NB4 (cell line): Measurements from ENCODE around the gene IFNE.

Source experiments
- DNase-seq: peaks from one replicate; pipeline ENCODE4 v3.0.0; 2010; ENCODE audit warnings: low read depth
- H3K4me3 ChIP-seq: one replicate; pipeline ENCODE4 v1.5.1; 2011; ENCODE audit warnings: mild to moderate bottlenecking, low read depth, low read length, moderate library complexity
- MYC ChIP-seq: IDR thresholded peaks from 2 replicates; pipeline ENCODE4 v1.6.1; 2011; ENCODE audit warnings: low read depth, low read length
- POLR2A ChIP-seq: IDR thresholded peaks from 2 replicates; pipeline ENCODE4 v1.6.1; 2011; ENCODE audit warnings: mild to moderate bottlenecking; ENCODE audit not compliant: insufficient read length; ENCODE audit errors: extremely low read depth
- TF ChIP-seq, protein P1 (sequence below): IDR thresholded peaks from one replicate; pipeline ENCODE4 v1.5.1; 2012; ENCODE audit warnings: low read depth, low read length
- TF ChIP-seq, protein P2 (sequence below): IDR thresholded peaks from 2 replicates; pipeline ENCODE4 v1.6.1; 2011; ENCODE audit warnings: low read depth, low read length

IFNE gene, protein sequence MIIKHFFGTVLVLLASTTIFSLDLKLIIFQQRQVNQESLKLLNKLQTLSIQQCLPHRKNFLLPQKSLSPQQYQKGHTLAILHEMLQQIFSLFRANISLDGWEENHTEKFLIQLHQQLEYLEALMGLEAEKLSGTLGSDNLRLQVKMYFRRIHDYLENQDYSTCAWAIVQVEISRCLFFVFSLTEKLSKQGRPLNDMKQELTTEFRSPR

DNA sequence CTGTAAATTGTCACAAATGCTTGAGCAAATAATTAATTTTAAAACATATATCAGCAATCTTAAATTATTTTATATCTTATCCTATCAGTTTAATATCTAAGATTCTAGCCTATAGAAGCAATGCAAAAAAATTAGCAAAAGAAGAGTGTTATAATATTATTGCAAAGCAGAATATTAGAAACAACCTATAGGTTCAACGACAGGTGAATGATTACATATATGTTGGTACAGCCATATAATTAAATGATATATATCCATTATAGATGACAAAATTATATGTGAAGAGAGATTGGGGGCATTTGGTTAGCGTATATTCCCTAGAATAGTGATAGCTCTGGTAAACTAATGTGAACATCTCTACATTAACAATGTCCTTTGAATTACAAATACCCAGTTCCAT, at the start of gene IFNE:
TSS of gene IFNE (minus strand) at position 101 of the 400 bp plus-strand sequence. CDS start 619 bp downstream, outside the sequence.
- H3K4me3 ChIP-seq: no peak within 1 kb of the TSS
- no peak for DNase-seq
- TF ChIP-seq MYC (no peak), POLR2A (no peak)
- TF ChIP-seq, protein P1, sequence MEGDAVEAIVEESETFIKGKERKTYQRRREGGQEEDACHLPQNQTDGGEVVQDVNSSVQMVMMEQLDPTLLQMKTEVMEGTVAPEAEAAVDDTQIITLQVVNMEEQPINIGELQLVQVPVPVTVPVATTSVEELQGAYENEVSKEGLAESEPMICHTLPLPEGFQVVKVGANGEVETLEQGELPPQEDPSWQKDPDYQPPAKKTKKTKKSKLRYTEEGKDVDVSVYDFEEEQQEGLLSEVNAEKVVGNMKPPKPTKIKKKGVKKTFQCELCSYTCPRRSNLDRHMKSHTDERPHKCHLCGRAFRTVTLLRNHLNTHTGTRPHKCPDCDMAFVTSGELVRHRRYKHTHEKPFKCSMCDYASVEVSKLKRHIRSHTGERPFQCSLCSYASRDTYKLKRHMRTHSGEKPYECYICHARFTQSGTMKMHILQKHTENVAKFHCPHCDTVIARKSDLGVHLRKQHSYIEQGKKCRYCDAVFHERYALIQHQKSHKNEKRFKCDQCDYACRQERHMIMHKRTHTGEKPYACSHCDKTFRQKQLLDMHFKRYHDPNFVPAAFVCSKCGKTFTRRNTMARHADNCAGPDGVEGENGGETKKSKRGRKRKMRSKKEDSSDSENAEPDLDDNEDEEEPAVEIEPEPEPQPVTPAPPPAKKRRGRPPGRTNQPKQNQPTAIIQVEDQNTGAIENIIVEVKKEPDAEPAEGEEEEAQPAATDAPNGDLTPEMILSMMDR: no peak
- TF ChIP-seq, protein P2, sequence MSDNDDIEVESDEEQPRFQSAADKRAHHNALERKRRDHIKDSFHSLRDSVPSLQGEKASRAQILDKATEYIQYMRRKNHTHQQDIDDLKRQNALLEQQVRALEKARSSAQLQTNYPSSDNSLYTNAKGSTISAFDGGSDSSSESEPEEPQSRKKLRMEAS: no peak

DNA sequence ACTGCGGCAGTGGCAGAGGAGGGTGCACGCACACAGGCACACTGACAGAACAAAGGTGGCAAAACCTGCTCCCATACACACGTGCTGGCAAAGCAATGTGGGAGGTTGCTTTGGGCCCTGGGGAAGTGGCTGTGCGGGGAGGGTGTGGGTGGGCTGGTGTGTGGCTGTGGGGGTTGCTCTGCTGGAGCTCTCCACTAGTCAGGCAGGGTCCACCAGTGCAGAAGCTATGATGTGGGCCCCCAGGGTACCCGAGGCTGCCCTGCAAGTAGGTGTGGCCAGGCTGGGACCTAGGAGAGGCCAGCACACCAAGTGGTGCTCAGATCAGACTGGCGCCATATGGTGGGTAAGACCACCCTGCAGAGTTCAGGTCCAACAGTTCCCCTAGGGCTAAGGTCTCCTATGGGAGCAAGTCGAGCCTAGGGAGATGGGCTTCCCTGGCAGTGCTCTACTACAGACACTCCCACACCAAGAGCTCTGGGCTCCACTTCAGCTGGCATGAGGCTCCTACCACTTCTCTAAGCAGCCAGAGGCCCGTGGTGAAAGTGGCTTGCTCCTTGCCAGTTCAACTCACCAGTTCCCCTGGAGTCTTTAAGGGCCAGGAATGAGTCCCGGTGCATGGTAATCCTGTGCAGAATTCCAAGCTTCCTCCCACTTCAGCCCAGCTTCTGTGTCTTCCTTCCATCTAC, 46.2 kb upstream of the IFNE start:
- no peak overlapping the region for H3K4me3 ChIP-seq
- TF ChIP-seq POLR2A (no peak), MYC (no peak)
- TF ChIP-seq, protein P1: no peak
- TF ChIP-seq, protein P2: no peak
- no peak for DNase-seq

DNA sequence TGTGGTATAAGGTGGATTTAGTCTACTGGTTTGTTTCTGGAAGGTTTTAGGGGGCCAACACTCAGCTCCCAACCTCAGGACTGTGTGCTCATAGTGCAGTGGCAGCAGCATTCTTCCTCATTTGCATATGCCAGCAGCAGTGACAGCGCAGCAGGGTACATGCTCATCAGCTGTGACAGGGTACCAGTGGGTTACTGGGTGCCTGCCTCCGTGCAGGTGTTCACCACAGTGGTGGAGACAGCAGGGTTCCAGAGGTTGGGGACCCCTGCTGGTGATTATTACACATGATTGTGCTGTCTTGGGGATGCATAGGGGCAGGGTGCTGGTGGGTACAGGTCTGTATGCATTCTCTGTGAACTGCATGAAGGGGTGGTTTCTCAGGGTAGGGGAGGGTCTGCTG, 45.5 kb upstream of the IFNE start:
- H3K4me3 ChIP-seq: no peak overlapping the region
- no peak for DNase-seq
- TF ChIP-seq, protein P1: no peak
- TF ChIP-seq POLR2A: no peak
- TF ChIP-seq, protein P2: no peak
- no peak for TF ChIP-seq MYC

DNA sequence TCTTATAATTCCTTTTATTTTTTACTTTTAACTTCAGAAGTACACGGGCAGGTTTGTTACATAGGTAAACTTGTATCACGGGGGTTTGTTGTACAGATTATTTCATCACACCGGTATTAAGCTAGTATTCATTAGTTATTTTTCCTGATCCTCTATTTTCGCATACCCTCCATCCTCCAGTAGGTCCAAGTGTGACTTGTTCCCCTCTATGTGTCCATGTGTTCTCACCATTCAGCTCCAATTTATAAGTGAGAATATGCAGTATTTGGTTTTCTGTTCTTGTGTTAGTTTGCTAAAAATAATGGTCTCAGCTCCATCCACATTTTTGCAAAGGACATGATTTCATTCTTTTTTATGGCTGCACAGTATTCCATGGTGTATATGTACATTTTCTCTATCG, 43.1 kb upstream of the IFNE start:
- DNase-seq: no peak

DNA sequence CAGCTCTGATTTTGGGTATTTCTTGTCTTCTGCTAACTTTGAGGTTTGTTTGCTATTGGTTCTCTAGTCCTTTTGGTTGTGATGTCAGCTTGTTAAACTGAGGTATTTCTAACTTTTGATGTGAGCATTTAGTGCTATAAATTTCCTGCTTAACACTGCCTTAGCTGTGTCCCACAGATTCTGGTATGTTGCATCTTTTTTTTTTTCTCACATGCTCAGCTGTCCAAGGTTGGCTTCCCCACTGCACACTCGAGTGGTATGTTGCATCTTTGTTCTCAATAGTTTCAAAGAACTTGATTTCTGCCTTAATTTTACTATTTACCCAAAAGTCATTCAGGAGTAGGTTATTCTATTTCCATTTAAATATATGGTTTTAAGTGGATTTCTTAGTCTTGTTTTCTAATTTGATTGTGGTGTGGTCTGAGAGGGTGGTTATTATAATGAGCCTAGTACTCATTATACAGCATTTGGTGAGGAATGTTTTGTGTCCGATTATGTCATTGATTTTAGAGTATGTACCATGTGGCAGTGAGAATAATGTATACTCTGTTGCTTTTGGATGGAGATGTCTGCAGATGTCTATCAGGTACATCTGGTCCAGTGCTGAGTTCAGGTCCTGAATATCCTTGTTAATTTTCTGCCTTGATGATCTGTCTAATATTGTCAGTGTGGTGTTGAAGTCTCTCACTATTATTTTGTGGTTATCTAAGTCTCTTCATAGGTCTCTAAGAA, 42.2 kb upstream of the IFNE start:
- DNase-seq: no peak
- no peak overlapping the region for H3K4me3 ChIP-seq
- TF ChIP-seq, protein P2: no peak
- no peak for TF ChIP-seq MYC
- TF ChIP-seq POLR2A: no peak
- TF ChIP-seq, protein P1: no peak

More for the DNA sequence above, 43.1 kb upstream of the IFNE start:
- H3K4me3 ChIP-seq: no peak overlapping the region
- TF ChIP-seq MYC (no peak), POLR2A (no peak)
- TF ChIP-seq, protein P1: no peak
- TF ChIP-seq, protein P2: no peak
